ENCODE data around the gene CBY1.

GRCh38 chr22:38716271-38716670 lies 59.8 kb downstream of the CBY1 start:
- TF ChIP-seq POLR2A (IDR thresholded peaks at IDR 0.05) = no peak
- TF ChIP-seq, protein P1, sequence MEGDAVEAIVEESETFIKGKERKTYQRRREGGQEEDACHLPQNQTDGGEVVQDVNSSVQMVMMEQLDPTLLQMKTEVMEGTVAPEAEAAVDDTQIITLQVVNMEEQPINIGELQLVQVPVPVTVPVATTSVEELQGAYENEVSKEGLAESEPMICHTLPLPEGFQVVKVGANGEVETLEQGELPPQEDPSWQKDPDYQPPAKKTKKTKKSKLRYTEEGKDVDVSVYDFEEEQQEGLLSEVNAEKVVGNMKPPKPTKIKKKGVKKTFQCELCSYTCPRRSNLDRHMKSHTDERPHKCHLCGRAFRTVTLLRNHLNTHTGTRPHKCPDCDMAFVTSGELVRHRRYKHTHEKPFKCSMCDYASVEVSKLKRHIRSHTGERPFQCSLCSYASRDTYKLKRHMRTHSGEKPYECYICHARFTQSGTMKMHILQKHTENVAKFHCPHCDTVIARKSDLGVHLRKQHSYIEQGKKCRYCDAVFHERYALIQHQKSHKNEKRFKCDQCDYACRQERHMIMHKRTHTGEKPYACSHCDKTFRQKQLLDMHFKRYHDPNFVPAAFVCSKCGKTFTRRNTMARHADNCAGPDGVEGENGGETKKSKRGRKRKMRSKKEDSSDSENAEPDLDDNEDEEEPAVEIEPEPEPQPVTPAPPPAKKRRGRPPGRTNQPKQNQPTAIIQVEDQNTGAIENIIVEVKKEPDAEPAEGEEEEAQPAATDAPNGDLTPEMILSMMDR (IDR thresholded peaks at IDR 0.05) = no peak
- no peak for TF ChIP-seq POLR2AphosphoS5 (IDR thresholded peaks at IDR 0.05; ENCODE audit: insufficient read depth in 1 of 2, low read depth in 1 of 2)
